Caco-2 (cell line): ENCODE measurements around the gene CLPX. TPM values are rescaled to one million over a fixed set of nuclear protein-coding genes. Genes with fewer than 3 reads are reported as not detected.

Experiments
- BruUV-seq: library from RNA; stranded (reverse); fragments of 400-500 nt; replicated peaks from 2 replicates; lab custom pipeline; 2021; lab: Mats Ljungman, UMichigan
- CTCF ChIA-PET: fragments of 300-600 bp; sonication (Branson Sonifier 250); formaldehyde crosslinking; loops from one replicate; lab custom pipeline; 2022; ENCODE audit warnings: antibody characterized with exemption; lab: Charles Lee
- POLR2A ChIA-PET: fragments of 300-600 bp; sonication (Branson Sonifier 250); formaldehyde crosslinking; loops from one replicate; lab custom pipeline; 2022; ENCODE audit warnings: antibody characterized with exemption; lab: Charles Lee
- DNase-seq, 2 experiments: peaks; one replicate each; pipeline versions ENCODE4 v3.0.0 to v3.0.0-alpha.2; 2020 to 2022
- H3K27me3 ChIP-seq: replicated peaks from 2 replicates; pipeline ENCODE4 v1.6.0; 2011; ENCODE audit warnings: low read length; ENCODE audit not compliant: control insufficient read depth, insufficient read depth
- H3K36me3 ChIP-seq: 2 replicates; pipeline ENCODE4 v1.5.1; 2011; ENCODE audit warnings: low read length; ENCODE audit not compliant: control insufficient read depth, insufficient read depth
- H3K4me1 ChIP-seq: fragments of 250-450 bp; sonication (Bioruptor Pico); 2 replicates; pipeline ENCODE4 v1.5.1; 2020; ENCODE audit warnings: mild to moderate bottlenecking
- H3K4me3 ChIP-seq: 2 replicates; pipeline ENCODE4 v1.5.1; 2011; ENCODE audit warnings: low read depth, mild to moderate bottlenecking, control low read depth, low read length
- H3K9me3 ChIP-seq: fragments of 250-450 bp; sonication (Bioruptor Pico); 2 replicates; pipeline ENCODE4 v1.5.1; 2020; ENCODE audit warnings: mild to moderate bottlenecking, moderate library complexity
- H3K27ac Mint-ChIP-seq: one replicate; pipeline ENCODE4 v1.8.0; 2022; ENCODE audit warnings: mixed read lengths; ENCODE audit not compliant: unreplicated experiment
- H3K27me3 Mint-ChIP-seq: one replicate; pipeline ENCODE4 v1.8.0; 2022; ENCODE audit warnings: mixed read lengths; ENCODE audit not compliant: insufficient read depth, unreplicated experiment
- H3K36me3 Mint-ChIP-seq: one replicate; pipeline ENCODE4 v1.8.0; 2022; ENCODE audit warnings: mild to moderate bottlenecking, mixed read lengths; ENCODE audit not compliant: insufficient read depth, unreplicated experiment
- H3K4me1 Mint-ChIP-seq: one replicate; pipeline ENCODE4 v1.8.0; 2022; ENCODE audit warnings: low read depth, mixed read lengths; ENCODE audit not compliant: unreplicated experiment
- H3K4me3 Mint-ChIP-seq: one replicate; pipeline ENCODE4 v1.8.0; 2022; ENCODE audit warnings: mild to moderate bottlenecking, moderate library complexity, mixed read lengths; ENCODE audit not compliant: unreplicated experiment
- H3K9me3 Mint-ChIP-seq: one replicate; pipeline ENCODE4 v1.8.0; 2022; ENCODE audit warnings: mixed read lengths; ENCODE audit not compliant: unreplicated experiment
- CTCF ChIP-seq, 2 experiments: fragments of 200-600 bp in 1 of 2; IDR thresholded peaks; 1 replicate in 1 of 2; 2 replicates in 1 of 2; pipeline versions ENCODE4 v1.5.1 to v1.8.0; 2011 to 2022; ENCODE audit warnings: antibody characterized with exemption in 1 of 2, control low read depth in 1 of 2, inconsistent platforms in 1 of 2, low read depth in 1 of 2, low read length in 1 of 2, mild to moderate bottlenecking in 1 of 2, moderate library complexity in 1 of 2; ENCODE audit not compliant: insufficient read depth in 1 of 2, severe bottlenecking in 1 of 2, unreplicated experiment in 1 of 2
- intact Hi-C: fragments of 100-400 bp; cut with micrococcal nuclease; formaldehyde crosslinking; loops from one replicate; pipeline ENCODE4 v1.10.0; 2022; ENCODE audit not compliant: unreplicated experiment
- total RNA-seq: library from RNA; stranded (reverse); gene quantifications from 2 replicates; pipeline ENCODE4 v1.2.3, GENCODE V29; 2022

CLPX gene
- total RNA-seq, 1 experiment from 2014 or later: 59.4 TPM

GRCh38 chr15:65110676-65111292 is 74.4 kb downstream of the CLPX start:
- no TSS peak for BruUV-seq
- no peak overlapping the region for H3K27ac Mint-ChIP-seq
- no peaks in the 10 kb centered on the region for H3K4me1 Mint-ChIP-seq
- H3K4me3 Mint-ChIP-seq: no peak overlapping the region
- no peaks in the 10 kb centered on the region for H3K27me3 ChIP-seq
- DNase-seq: no peak
- TF ChIP-seq CTCF (IDR thresholded peaks at IDR 0.05; ENCODE audit: insufficient read depth in 1 of 2, low read depth in 1 of 2, low read length in 1 of 2, severe bottlenecking in 1 of 2, unreplicated experiment in 1 of 2): no peak
- intact Hi-C loops: no loop called here
- ChIA-PET POLR2A (no interaction called here), CTCF (interaction anchor here (0.8 to 1.9 kb wide), 3 partner anchors 10 to 50 kb away, joined by 3 to 8 read pairs (median 4); no protein-coding TSS in a partner anchor)
- H3K9me3 ChIP-seq: no peaks in the 10 kb centered on the region
- no peak overlapping the region for H3K4me3 ChIP-seq
- no peaks in the 10 kb centered on the region for H3K9me3 Mint-ChIP-seq
- H3K27me3 Mint-ChIP-seq: no peaks in the 10 kb centered on the region
- no peaks in the 10 kb centered on the region for H3K36me3 ChIP-seq
- no peaks in the 10 kb centered on the region for H3K4me1 ChIP-seq
- H3K36me3 Mint-ChIP-seq: peaks cover 17% of the 10 kb centered on the region

- H3K4me1 ChIP-seq: no peaks in the 10 kb centered on the region
- Mint-ChIP-seq H3K9me3 (no peaks in the 10 kb centered on the region), H3K36me3 (peaks cover 34% of the 10 kb centered on the region), H3K27ac (no peak overlapping the region), H3K4me1 (peaks cover 5% of the 10 kb centered on the region), H3K4me3 (no peak overlapping the region), H3K27me3 (no peaks in the 10 kb centered on the region)
- BruUV-seq: no TSS peak
- no peak for DNase-seq
- POLR2A ChIA-PET: no interaction called here
- intact Hi-C loops: no loop called here
- H3K4me3 ChIP-seq: no peak overlapping the region
- no peaks in the 10 kb centered on the region for H3K36me3 ChIP-seq
- H3K9me3 ChIP-seq: no peaks in the 10 kb centered on the region
- no peak for TF ChIP-seq CTCF (IDR thresholded peaks at IDR 0.05; ENCODE audit: insufficient read depth in 1 of 2, low read depth in 1 of 2, low read length in 1 of 2, severe bottlenecking in 1 of 2, unreplicated experiment in 1 of 2)
- CTCF ChIA-PET: interaction anchor here (0.6 to 1.0 kb wide), 2 partner anchors 20 to 1448 kb away, joined by 3 read pairs; no protein-coding TSS in a partner anchor
- no peaks in the 10 kb centered on the region for H3K27me3 ChIP-seq
Measured at GRCh38 chr15:65106011-65106590, 79.0 kb downstream of the CLPX start.

- no peaks in the 10 kb centered on the region for H3K27me3 ChIP-seq
- intact Hi-C loops: no loop called here
- H3K4me3 Mint-ChIP-seq: no peak overlapping the region
- H3K4me1 ChIP-seq: no peaks in the 10 kb centered on the region
- no peak for TF ChIP-seq CTCF (IDR thresholded peaks at IDR 0.05; ENCODE audit: insufficient read depth in 1 of 2, low read depth in 1 of 2, low read length in 1 of 2, severe bottlenecking in 1 of 2, unreplicated experiment in 1 of 2)
- H3K36me3 ChIP-seq: no peaks in the 10 kb centered on the region; the same call in 1 of the 2 replicates
- POLR2A ChIA-PET: no interaction called here
- H3K4me3 ChIP-seq: no peak overlapping the region
- no peaks in the 10 kb centered on the region for H3K27me3 Mint-ChIP-seq
- no TSS peak for BruUV-seq
- DNase-seq: no peak
- H3K9me3 ChIP-seq: no peaks in the 10 kb centered on the region
- H3K36me3 Mint-ChIP-seq: peaks cover 28% of the 10 kb centered on the region
- H3K27ac Mint-ChIP-seq: no peak overlapping the region
- H3K9me3 Mint-ChIP-seq: no peaks in the 10 kb centered on the region
- H3K4me1 Mint-ChIP-seq: peaks cover 6% of the 10 kb centered on the region
- CTCF ChIA-PET: interaction anchor here (0.6 kb wide), 1 partner anchor 14 kb away, joined by 3 read pairs; no protein-coding TSS in a partner anchor
Measured at GRCh38 chr15:65105038-65105437, 80.1 kb downstream of the CLPX start.
